GM18502 (cell line): ENCODE data around the gene MEF2D.

Experiments used
- ATAC-seq: cut with Tn5 transposase; IDR thresholded peaks from one replicate; pipeline ENCODE4 v1.9.1; 2021; ENCODE audit warnings: mild to moderate bottlenecking; ENCODE audit not compliant: unreplicated experiment, poor library complexity

MEF2D gene

DNA sequence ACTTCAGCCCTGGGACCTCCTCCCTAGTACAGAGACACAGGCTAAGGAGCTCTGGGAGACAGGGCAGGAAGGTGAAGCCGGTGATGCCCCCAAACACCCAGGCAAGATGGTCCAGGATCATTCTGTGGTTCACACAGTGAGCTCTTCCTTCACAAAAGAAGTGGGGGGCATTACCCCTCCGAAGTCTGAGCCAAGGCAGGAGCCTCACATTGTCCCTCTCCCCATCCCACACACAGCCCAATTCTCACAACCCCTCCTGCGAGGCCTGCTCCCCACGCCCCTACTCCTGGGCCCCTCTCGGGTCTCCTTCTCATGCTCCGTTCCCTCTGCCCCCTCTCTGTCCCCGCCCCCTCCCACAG is 10.7 kb downstream of the MEF2D start:
- no peak for ATAC-seq

DNA sequence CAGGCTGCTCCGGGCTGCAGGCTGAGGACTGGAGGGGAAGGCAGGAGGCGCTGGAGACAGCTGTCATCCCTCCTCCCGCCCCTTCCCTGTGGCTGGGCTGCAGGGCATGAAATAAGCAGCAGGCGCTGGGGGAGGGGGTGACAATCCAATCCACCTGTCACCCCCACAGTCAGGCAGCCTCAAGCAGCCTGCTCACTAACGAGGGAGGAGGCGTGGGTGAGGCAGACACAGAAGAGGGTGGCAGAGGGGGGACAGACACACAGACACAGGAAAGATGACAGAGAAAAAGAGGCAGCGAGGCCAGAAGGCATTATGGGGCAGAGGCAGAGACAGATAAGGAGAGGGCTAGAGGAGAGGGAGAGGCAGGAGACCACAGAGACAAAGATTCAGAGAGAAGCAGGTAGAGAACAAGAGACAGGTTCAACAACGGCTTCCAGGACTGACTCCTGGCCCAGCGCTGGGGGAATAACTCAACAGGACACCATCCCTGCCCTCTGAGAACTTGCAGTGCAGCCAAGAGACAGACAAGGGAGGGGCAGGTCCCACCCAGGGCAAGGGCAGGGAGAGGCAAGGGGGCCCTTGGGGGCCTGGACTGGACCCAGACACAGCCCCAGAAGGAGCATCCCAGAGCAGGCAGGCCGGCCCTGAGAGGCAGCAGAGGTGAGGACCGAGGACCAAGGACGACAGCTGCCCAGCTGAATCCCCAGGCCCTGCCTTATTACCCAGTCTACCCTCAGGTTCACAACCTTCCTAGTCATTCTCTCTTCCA is 11.2 kb downstream of the MEF2D start:
- no peak for ATAC-seq

DNA sequence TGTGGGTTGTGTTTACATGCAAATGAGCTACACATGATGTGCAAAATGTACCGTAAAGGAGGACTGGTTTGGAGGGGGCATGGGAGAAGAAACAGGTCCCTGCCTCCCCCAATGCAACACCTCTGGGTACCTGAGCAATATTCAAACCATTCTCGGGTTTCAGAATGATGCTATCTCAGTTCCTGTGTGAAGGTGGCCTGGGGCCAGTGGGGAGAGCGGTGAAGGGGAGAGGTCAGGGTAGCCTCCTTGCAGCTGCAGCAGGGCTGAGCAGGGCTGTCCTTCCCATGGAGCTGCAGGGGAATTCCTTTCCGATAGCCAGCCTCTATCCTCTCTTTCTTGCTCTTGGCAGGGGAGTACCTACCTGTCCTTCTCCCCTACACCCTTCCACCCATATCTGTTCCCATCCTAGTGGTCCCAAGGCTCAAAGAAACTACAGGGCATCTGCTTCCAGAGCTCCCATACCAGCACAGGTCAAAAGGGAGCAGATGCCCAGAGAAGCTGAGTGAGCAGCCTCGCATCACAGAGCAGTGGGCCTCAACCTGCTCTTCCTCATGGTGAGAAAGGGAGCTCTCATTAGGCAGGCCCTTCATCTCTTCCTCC is 11.9 kb downstream of the MEF2D start:
- ATAC-seq = peak; percentile 64

DNA sequence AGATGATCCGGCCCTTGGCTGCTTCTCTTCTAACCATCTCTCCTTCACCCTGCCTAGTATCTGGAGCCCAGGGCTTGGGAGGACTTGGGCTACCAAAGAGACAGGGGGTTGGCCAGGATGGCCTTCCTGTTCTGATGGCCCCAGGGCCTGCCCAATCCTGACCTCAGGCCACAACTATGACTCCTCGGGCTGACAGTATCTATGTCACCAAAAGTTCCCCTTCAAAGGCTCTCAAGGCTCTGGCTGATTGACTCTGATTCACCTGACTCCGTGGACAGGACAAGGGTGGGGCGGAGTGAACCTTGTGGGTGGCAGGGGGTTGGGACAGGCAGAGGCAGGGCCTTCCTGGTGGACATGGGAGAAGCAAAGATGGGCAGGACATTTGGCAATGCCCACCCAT is 12.7 kb downstream of the MEF2D start:
- ATAC-seq = peak; percentile 29

DNA sequence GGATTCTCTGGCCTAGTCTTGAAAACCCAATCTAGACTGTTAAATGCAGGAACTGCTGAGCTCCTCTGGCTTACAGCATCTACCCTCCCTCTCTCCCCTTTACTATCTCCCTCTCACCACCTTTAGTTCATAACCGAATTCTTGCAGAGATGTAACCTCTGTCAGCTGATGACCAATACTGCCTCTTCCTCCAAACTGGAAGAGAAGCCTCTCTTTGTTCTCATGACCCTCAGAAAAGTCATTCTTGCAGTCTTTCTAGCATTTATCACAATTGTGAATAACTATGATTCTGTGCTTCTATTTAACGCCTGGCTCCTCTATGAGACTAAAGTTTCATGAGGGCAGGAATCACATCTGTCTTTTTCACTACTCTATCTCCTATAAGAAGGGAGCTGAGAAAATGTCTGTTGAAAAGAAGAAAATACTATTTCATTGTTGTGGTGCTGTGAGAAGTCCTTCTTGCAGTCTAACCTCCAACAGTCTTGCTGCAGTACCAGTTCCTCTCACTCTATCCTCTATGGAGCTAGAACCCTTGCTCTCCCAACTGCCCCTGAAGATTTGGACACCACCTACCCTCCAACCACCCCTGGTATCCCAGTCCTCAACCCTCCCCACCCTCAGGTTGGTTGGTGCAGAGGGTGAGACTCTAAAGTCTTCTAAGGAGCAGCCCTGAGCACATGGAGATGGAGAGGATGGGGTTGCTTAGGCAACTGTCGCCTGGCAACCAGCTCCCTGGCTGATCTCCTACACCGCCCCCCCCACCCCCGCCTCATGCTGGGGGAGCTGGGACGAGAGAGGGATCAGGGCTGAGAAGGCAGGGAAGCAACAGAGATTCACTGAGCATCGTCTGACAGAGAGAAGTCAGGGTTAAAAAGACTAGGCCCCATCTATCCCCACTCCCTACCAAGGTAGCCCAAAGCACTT is 13.9 kb downstream of the MEF2D start:
- ATAC-seq = no peak

DNA sequence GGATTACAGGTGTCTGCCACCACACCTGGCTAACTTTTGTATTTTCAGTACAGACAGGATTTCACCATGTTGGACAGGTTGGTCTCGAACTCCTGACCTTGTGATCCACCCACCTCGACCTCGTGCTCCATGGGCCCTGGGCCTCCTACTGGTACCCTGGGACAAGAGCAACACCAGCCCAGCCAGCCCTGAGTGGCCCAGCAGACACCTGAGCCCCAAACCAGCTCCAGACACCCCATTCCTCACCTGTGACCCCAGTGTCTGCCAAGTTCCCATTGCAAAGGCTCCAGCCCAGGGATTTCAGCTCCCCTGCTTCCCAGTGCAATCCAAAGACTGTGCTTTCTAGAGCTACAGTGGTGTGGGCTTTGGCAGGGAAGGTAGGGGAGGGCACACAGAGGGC is 14.6 kb downstream of the MEF2D start:
- no peak for ATAC-seq

DNA sequence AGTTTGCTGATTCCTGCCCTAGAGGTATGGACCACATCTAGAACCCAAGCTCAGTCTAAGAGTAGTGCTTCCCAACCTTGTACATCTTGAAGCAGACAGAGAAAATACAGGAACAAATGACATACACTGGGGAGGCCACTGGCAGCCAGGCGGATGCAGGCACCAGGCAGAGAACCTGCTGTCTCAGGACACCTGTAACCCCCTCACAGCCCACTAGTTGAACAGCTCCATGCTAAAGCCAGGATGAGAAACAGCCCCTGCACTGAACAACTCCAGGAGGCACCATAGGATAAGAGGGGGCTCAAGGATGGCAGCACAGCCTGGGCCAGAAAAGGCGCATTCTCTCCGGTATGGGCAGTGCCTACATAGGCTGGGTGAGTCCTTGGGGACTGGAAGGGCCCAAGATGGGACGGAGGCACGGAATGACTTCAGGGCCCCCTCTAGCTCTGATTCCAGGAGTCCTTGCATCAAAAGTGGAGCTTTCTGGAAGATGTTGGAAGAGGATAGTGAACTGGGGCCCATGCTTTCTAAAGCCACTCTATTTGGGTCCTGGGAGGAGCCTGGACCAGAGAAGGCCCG is 16.0 kb downstream of the MEF2D start:
- no peak for ATAC-seq

DNA sequence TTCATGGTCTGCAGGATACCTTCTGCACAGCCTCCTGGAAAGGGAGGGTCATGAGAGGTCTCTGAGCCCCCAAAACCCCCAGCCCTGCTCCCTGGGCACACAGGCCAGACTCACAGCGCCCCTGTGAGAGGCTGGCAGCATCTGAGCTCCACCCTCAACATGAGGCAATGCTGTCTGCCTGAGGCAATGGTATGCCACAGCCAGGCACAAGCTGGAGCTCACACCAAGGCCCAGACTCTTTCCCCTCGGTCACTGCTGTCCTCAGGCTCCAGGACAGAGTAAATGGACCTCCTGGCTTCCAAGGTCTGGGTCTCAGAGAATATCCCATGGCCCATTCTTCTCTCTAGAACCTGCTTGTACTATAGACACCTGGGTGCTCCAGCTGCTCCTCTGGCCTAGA is 17.2 kb downstream of the MEF2D start:
- ATAC-seq = no peak

DNA sequence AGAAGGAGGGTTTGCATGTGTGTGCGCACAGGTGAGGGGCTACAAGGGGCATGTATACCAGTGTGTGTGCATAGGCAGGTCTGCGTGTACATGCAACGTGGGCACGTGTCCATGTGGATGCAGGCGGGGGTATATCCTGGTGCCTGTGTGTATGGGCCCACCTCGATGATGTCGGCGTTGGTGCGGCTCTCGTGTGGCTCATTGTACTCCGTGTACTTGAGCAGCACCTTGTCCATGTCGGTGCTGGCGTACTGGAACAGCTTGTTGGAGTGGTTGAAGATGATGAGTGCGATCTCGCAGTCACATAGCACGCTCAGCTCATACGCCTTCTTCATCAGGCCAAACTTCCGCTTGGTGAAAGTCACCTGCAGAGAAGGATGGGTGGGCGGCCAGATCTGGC is 18.3 kb downstream of the MEF2D start:
- no peak for ATAC-seq

DNA sequence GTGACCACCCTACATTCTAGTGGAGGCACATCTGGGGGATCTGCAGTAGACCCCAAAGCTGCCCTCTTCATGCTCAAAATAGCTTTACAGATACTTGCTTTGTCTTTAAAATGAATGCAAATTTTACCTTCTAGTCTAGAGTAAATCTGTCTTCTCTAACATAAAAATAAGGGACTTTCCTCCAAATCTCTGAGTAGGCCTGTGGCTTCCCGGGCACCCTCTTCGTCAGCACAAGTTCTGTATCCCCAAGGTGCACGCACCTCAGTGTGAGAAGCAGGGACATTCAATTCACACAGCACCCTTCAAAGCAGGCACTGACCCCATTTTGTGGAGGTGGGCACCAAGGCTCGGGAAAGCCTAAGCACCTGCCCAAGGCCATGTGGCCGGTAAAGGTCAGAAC is 19.0 kb downstream of the MEF2D start:
- ATAC-seq = no peak

DNA sequence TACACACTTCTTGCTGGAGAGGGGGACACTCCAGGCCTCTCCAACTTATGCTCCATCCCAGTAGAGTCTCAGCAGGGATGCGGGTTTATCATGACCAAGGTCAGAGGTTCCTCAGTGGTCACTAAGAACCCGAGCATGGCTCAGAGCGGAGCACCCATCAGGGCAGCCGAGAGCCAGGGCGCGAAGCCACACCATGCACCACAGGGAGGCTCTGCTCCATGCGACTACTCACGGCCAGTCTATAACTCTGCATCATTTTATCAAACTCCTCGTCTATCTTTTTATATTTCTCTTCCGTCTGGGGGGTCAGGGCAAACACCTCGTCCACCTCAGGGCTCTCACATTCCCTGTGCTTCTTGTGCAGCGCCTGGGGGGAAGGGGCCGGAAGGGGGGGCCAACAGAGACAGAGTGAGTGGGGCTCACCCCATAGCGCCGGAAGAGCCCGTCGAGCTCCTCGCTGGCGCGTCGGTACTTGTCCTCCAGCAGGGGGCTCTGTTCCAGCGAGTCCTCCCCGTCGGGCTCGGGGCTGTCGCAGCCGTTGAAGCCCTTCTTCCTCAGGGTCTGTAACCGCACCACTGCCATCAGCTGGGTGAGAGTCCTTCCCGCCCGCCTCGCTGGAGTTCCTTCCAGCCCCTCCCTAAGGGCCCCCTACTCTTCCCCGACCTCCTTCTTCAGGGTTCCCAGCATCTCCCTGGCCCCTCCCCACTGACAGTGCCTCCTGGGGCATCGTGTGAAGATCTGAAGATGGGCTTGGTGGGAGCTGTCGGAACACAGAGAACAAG is 20.0 kb downstream of the MEF2D start:
- peak; percentile 52 for ATAC-seq

DNA sequence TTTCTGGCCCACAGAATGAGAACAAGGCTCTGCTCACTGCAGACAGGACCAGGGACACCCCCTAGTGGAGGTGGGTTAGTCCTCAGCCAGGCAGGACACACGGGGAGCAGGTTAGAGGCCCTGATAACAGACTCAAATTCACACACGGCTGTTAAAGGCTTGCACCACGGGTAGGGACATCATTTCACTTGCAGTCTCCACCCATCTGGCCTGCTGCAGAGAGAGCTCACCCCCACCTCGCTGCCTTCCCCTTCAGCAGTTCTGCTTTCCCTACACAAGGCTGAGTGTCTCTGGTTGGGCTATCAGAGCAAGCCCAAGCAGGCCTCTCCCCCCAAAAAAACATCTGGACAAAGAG is 20.6 kb downstream of the MEF2D start:
- no peak for ATAC-seq

DNA sequence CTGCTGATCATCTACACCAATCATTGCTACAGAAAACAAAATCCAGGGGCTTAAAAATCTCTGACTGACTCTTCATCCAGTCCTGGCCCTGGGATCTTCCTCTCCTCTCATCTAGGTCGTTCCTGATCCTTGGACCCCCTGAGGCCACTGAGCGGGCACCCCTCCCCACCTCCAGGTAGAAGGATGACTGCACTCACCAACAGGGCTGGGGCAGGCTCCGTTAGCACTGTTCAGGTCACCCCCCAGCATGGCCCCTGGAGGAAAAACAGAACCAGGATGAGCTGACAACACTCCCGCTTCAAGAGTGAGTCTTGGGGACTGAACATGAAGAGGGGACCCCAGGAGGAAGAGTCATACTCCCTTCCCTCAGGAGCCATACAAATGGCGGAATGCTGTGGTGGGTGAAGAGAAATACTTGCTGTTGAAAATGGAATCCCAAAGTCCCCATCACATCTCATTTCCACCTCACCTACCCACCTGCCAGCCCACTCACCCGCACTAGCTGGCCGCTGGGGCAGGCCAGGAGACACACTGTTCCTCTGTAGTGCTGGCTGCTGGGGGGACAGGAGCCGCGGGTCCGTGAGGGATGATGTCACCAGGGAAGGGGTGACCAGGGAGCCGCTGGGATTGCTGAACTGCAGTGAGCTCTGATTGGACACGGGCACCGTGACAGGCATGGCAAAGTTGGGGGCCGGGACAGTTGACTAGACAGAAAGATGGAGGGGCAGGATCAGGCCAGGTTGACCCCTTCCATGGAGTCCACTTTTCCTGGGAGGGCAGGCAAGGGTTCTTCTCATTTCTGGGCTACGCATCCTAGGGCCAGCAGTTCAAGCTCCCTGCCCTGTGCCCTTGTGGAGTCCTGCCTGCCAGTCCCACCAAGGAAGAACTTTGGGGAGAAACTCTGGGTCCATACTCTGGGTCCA is 21.2 kb downstream of the MEF2D start:
- no peak for ATAC-seq

DNA sequence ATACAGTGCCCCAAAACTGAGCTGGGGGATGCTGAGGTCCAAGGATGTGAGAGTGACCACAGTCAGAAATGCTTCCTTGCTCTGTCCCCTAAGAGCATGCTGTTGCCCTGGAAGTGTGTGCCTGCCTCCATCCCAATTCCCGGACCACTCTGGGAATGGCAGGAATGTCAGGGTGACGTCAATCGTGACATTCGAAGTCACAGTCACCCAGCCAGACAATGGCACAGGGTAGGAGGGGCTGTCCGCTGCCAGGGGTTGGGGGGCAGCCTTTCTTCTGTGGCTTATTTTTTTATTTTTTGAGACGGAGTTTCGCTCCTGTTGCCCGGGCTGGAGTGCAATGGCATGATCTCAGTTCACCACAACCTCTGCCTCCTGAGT is 22.3 kb downstream of the MEF2D start:
- no peak for ATAC-seq

DNA sequence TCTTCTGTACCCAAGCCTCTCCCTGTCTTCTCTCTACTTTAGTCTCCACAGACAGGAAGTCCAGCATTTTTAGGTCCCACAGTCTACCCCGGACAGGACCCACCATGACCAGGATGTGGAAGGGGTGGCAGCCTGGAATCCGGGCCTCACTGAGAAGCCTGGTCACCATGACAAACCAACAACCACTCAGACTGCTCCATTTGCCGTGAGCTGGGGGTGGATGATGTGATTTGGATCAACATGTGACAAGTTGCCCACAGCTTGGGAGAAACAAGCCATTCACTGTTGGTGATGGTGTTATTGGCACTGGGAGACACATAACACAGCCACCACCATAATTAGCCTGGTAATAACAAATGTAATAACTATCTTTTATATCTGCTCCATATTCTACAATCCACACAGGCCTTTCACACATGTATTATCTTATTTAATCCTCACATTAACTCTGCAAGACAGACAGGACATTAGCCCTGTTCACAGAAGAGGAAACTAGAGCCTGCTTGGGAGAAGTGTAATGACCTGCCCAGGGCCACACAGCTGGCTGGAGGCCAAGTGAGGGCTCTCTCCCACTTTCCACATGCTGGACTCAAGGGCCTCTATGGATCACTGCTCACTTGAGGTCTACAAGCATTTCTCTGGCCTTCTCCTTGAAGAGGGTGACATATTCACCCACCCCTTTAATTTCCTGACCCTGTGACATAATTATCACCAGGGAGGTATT is 22.9 kb downstream of the MEF2D start:
- ATAC-seq = no peak

DNA sequence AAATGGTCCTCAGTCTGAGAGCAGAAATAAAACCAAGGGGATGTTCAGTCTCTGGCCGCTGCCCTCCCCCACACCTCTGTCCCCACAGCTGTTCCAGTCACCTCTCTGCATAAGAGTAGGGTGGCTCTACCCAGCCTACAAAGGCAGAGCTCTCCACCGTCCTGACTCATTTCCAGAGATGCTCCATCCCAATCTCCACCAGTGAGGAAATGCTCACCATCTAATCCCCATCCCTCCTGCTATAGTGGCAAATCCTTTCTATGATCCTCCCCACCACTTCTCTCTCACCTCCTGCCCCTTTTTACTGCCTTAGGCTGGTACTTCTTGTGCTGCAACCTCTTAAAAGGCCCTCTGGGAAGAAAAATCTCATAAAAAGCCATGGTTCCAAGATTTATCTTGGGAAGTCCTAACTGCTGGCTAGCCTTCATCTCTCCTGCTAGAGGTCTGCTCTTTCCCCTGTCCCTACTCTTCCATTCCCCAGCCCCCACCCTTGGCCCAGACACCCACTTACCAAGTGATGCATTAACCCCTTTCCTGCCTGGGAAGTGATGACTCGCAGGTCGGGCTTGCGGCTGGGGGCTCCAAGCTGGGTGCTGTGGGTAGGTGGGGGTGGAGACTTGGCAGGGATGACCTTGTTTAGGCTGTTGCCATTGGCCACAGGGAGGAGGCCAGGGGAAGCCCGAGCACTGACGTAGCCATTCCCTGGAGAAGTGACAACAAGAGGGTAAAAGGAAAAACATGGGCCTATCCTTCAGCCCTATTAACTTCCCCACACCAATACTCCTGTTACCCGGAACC is 23.9 kb downstream of the MEF2D start:
- no peak for ATAC-seq

DNA sequence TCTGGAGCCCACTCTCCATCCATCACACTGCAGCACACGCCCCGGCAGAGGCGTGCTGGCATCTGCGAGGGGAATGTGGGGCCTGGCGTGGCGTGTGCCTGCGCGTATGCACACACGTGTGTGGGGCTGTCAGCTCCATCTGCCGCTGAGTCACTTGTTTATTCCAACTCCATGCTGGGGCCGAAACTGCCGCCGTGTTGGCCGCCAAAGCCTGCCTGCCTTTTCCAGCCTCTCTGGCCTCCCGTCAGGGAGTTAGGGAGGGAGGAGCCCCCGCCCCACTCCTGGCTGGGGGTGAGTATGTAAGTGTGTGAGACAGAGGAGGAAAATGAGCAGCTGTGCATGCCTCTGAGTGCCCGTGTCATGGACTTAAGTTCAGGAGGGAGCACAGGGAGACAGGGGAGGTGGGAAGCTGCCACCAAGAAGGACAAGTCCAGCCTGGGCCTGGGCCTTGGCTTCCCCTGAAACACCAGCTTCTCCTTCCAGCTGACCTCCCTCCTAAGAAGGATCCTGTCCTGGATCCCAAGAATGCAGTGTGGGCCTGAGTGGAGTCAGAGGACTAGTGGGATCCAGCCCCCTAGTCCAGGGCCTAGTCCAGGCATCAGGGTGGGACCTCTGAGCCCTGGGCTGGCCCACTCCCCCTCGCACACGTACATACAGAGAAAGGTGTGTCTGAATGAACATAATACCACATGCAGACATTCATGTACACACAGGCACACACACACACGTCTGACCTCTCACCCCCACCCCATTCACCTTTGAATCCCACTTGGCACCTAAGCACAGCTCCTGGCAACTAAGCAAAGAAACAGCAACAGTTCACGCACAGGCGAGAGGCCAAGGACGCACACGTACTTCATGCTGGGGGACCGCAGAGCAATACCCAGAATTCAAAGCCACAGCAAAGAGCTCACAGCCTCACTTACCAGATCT is 24.7 kb downstream of the MEF2D start:
- ATAC-seq = no peak
